DOHH2 (cell line): ENCODE measurements around the gene ARHGAP24.
A peak's percentile ranks its signal among the peaks of the same experiment; 100 is the strongest.

Source experiments
- H3F3A ChIP-seq: fragments of 200-600 bp; sonication (generic), shearing (Covaris generic); 2 replicates; pipeline ENCODE4 v1.6.0; 2016; ENCODE audit warnings: antibody characterized with exemption, mild to moderate bottlenecking; ENCODE audit not compliant: control insufficient read depth, insufficient read depth
- H3K27ac ChIP-seq: fragments of 200-600 bp; sonication (generic); 2 replicates; pipeline ENCODE4 v1.5.1; 2014; ENCODE audit warnings: low read depth, mild to moderate bottlenecking, low read length, moderate library complexity
- H3K27me3 ChIP-seq: fragments of 200-600 bp; sonication (generic); 2 replicates; pipeline ENCODE4 v1.6.1; 2014; ENCODE audit warnings: mild to moderate bottlenecking, low read length, mixed read lengths; ENCODE audit not compliant: control insufficient read depth
- H3K36me3 ChIP-seq: fragments of 200-600 bp; sonication (generic); 2 replicates; pipeline ENCODE4 v1.6.1; 2014; ENCODE audit warnings: mild to moderate bottlenecking, low read length, moderate library complexity, mixed read lengths; ENCODE audit not compliant: control insufficient read depth
- H3K4me1 ChIP-seq: fragments of 200-600 bp; sonication (generic); 2 replicates; pipeline ENCODE4 v1.6.1; 2014; ENCODE audit warnings: mild to moderate bottlenecking, low read length, mixed read lengths; ENCODE audit not compliant: control insufficient read depth
- H3K4me2 ChIP-seq: fragments of 200-600 bp; sonication (generic); 2 replicates; pipeline ENCODE4 v1.6.0; 2014; ENCODE audit warnings: mild to moderate bottlenecking, low read length, moderate library complexity
- H3K4me3 ChIP-seq: fragments of 200-600 bp; sonication (generic); 2 replicates; pipeline ENCODE4 v1.5.1; 2014; ENCODE audit warnings: mild to moderate bottlenecking, low read length, mixed read lengths
- H3K79me2 ChIP-seq: fragments of 200-600 bp; sonication (generic); 2 replicates; pipeline ENCODE4 v1.6.1; 2014; ENCODE audit warnings: mild to moderate bottlenecking, low read length, mixed read lengths; ENCODE audit not compliant: control insufficient read depth
- H3K9me2 ChIP-seq: fragments of 200-600 bp; sonication (generic); replicated peaks from 2 replicates; pipeline ENCODE4 v1.6.1; 2014; ENCODE audit warnings: mild to moderate bottlenecking, low read length, mixed read lengths; ENCODE audit not compliant: control insufficient read depth
- H3K9me3 ChIP-seq: fragments of 200-600 bp; sonication (generic); 2 replicates; pipeline ENCODE4 v1.6.1; 2014; ENCODE audit warnings: antibody characterized with exemption, low read length, mixed read lengths; ENCODE audit not compliant: control insufficient read depth, insufficient read depth
- H4K20me1 ChIP-seq: fragments of 200-600 bp; sonication (generic); 2 replicates; pipeline ENCODE4 v1.6.0; 2014; ENCODE audit warnings: low read depth, mild to moderate bottlenecking, antibody characterized with exemption, low read length, moderate library complexity; ENCODE audit not compliant: control insufficient read depth, insufficient read depth
- CTCF ChIP-seq: fragments of 200-600 bp; sonication (generic); IDR thresholded peaks from one replicate; pipeline ENCODE4 v1.5.1; 2014; ENCODE audit warnings: antibody characterized with exemption, mild to moderate bottlenecking, low read depth, low read length; ENCODE audit not compliant: poor library complexity, severe bottlenecking
- EZH2phosphoT487 ChIP-seq: fragments of 200-600 bp; sonication (generic); IDR thresholded peaks from 2 replicates; pipeline ENCODE4 v1.6.1; 2017; ENCODE audit warnings: borderline replicate concordance, mild to moderate bottlenecking, antibody characterized with exemption, low read length, moderate library complexity, mixed read lengths

Gene ARHGAP24

GRCh38 chr4:85778632-85779131, 303.7 kb downstream of the ARHGAP24 start:
- H3K36me3 ChIP-seq, result no peaks in the 10 kb centered on the region
- 0 out of 2 replicates have a peak overlapping the region, but pooled peaks have one; percentile 12 for H3K27ac ChIP-seq
- no peak for TF ChIP-seq CTCF
- no peak for TF ChIP-seq EZH2phosphoT487
- H3K27me3 ChIP-seq, result no peaks in the 10 kb centered on the region
- H3K4me2 ChIP-seq, result peak overlapping the region; percentile 54
- no peaks in the 10 kb centered on the region for H4K20me1 ChIP-seq
- H3F3A ChIP-seq, result no peaks in the 10 kb centered on the region
- H3K4me3 ChIP-seq, result peak overlapping the region; percentile 59
- H3K9me2 ChIP-seq, result no peaks in the 10 kb centered on the region
- H3K79me2 ChIP-seq, result no peaks in the 10 kb centered on the region
- H3K9me3 ChIP-seq, result no peaks in the 10 kb centered on the region
- H3K4me1 ChIP-seq, result peaks cover 20% of the 10 kb centered on the region

- Histone ChIP-seq H3K27me3 (no peaks in the 10 kb centered on the region), H3K79me2 (no peaks in the 10 kb centered on the region), H3F3A (no peaks in the 10 kb centered on the region), H3K9me3 (no peaks in the 10 kb centered on the region), H3K4me3 (peak overlapping the region; percentile 59), H3K4me1 (peaks cover 20% of the 10 kb centered on the region), H3K4me2 (peak overlapping the region; percentile 54), H3K9me2 (no peaks in the 10 kb centered on the region), H4K20me1 (no peaks in the 10 kb centered on the region), H3K27ac (no peak overlapping the region), H3K36me3 (no peaks in the 10 kb centered on the region)
- no peak for TF ChIP-seq CTCF
- no peak for TF ChIP-seq EZH2phosphoT487
Observed at GRCh38 chr4:85779165-85779564, 304.2 kb downstream of the ARHGAP24 start.

GRCh38 chr4:85780664-85781063, 305.7 kb downstream of the ARHGAP24 start:
- Histone ChIP-seq H3K4me2 (no peak overlapping the region), H3K9me3 (no peaks in the 10 kb centered on the region), H3K79me2 (no peaks in the 10 kb centered on the region), H3K27ac (no peak overlapping the region), H4K20me1 (no peaks in the 10 kb centered on the region), H3K36me3 (no peaks in the 10 kb centered on the region), H3K9me2 (no peaks in the 10 kb centered on the region), H3F3A (no peaks in the 10 kb centered on the region), H3K4me3 (no peak overlapping the region), H3K4me1 (peaks cover 20% of the 10 kb centered on the region), H3K27me3 (no peaks in the 10 kb centered on the region)
- TF ChIP-seq CTCF (no peak), EZH2phosphoT487 (no peak)
